WTC11 (cell line): ENCODE results near the gene GUF1. TPM values are rescaled to one million over a fixed set of nuclear protein-coding genes. Genes with fewer than 3 reads are reported as not detected.
A peak's percentile ranks its signal among the peaks of the same experiment; 100 is the strongest.

Experiments
- CBFB ChIP-seq: sonication (generic); formaldehyde crosslinking; IDR thresholded peaks from 2 replicates; pipeline ENCODE4 v1.8.1; 2022; ENCODE audit warnings: mild to moderate bottlenecking, low read depth, missing genetic modification reagents
- CREM ChIP-seq: sonication (generic); formaldehyde crosslinking; IDR thresholded peaks from 2 replicates; pipeline ENCODE4 v1.8.1; 2022; ENCODE audit warnings: mild to moderate bottlenecking, missing genetic modification reagents, moderate library complexity
- EMX1 ChIP-seq: fragments of 250-450 bp; sonication (Bioruptor Pico); IDR thresholded peaks from 2 replicates; pipeline ENCODE4 v1.8.0; 2021; ENCODE audit warnings: mild to moderate bottlenecking
- FOXK1 ChIP-seq: sonication (generic); formaldehyde crosslinking; IDR thresholded peaks from 2 replicates; pipeline ENCODE4 v1.8.0; 2022; ENCODE audit warnings: mild to moderate bottlenecking, moderate library complexity, missing genetic modification reagents
- GABPB1 ChIP-seq: sonication (generic); formaldehyde crosslinking; IDR thresholded peaks from 2 replicates; pipeline ENCODE4 v1.8.1; 2023; ENCODE audit warnings: mild to moderate bottlenecking, missing genetic modification reagents
- GTF2I ChIP-seq: fragments of 250-450 bp; sonication (Bioruptor Pico); conservative IDR thresholded peaks from 2 replicates; pipeline ENCODE4 v1.4.0; 2021; ENCODE audit warnings: mild to moderate bottlenecking
- HMGA2 ChIP-seq: fragments of 250-450 bp; sonication (Bioruptor Pico); IDR thresholded peaks from 2 replicates; pipeline ENCODE4 v1.4.0; 2021; ENCODE audit warnings: mild to moderate bottlenecking, moderate library complexity
- MLX ChIP-seq: sonication (generic); formaldehyde crosslinking; IDR thresholded peaks from 2 replicates; pipeline ENCODE4 v1.8.1; 2023; ENCODE audit warnings: mild to moderate bottlenecking, missing genetic modification reagents, moderate library complexity
- MXD4 ChIP-seq: fragments of 250-450 bp; sonication (Bioruptor Pico); IDR thresholded peaks from 2 replicates; pipeline ENCODE4 v1.8.0; 2021; ENCODE audit warnings: mild to moderate bottlenecking, moderate library complexity, borderline replicate concordance
- NFYB ChIP-seq: sonication (generic); formaldehyde crosslinking; conservative IDR thresholded peaks from 2 replicates; pipeline ENCODE4 v1.8.0; 2022; ENCODE audit warnings: low read depth, missing genetic modification reagents
- PRRX2 ChIP-seq: fragments of 250-450 bp; sonication (Bioruptor Pico); IDR thresholded peaks from 2 replicates; pipeline ENCODE4 v1.8.0; 2021; ENCODE audit warnings: mild to moderate bottlenecking
- SMAD3 ChIP-seq: sonication (generic); formaldehyde crosslinking; IDR thresholded peaks from 2 replicates; pipeline ENCODE4 v1.8.0; 2022; ENCODE audit warnings: missing genetic modification reagents, mild to moderate bottlenecking, borderline replicate concordance
- SOX15 ChIP-seq: fragments of 250-450 bp; sonication (Bioruptor Pico); IDR thresholded peaks from 2 replicates; pipeline ENCODE4 v1.9.0; 2021; ENCODE audit warnings: mild to moderate bottlenecking
- TCF7 ChIP-seq: sonication (generic); formaldehyde crosslinking; IDR thresholded peaks from 2 replicates; pipeline ENCODE4 v1.8.0; 2022; ENCODE audit warnings: mild to moderate bottlenecking, low read depth, missing genetic modification reagents, moderate library complexity
- TP53 ChIP-seq: sonication (generic); formaldehyde crosslinking; IDR thresholded peaks from 2 replicates; pipeline ENCODE4 v1.8.1; 2023; ENCODE audit warnings: mild to moderate bottlenecking, missing genetic modification reagents
- ZNF138 ChIP-seq: sonication (generic); formaldehyde crosslinking; conservative IDR thresholded peaks from 2 replicates; pipeline ENCODE4 v1.8.1; 2022; ENCODE audit warnings: mild to moderate bottlenecking, moderate library complexity, missing genetic modification reagents
- ZNF281 ChIP-seq: sonication (generic); formaldehyde crosslinking; IDR thresholded peaks from 2 replicates; pipeline ENCODE4 v1.8.0; 2023; ENCODE audit warnings: mild to moderate bottlenecking, missing genetic modification reagents
- ZNF512 ChIP-seq: sonication (generic); formaldehyde crosslinking; IDR thresholded peaks from 2 replicates; pipeline ENCODE4 v1.8.1; 2022; ENCODE audit warnings: missing genetic modification reagents, borderline replicate concordance
- ZNF671 ChIP-seq: fragments of 250-450 bp; sonication (Bioruptor Pico); IDR thresholded peaks from 2 replicates; pipeline ENCODE4 v1.8.0; 2021; ENCODE audit warnings: mild to moderate bottlenecking
- total RNA-seq: library from RNA; stranded (reverse); gene quantifications from 3 replicates; pipeline ENCODE4 v1.2.3, GENCODE V29; 2021
- TF ChIP-seq, protein P1 (sequence below): sonication (generic); formaldehyde crosslinking; IDR thresholded peaks from 2 replicates; pipeline ENCODE4 v1.8.0; 2022; ENCODE audit warnings: mild to moderate bottlenecking, missing genetic modification reagents
- TF ChIP-seq, protein P2 (sequence below): fragments of 200-600 bp; IDR thresholded peaks from 2 replicates; pipeline ENCODE4 v1.8.0; 2022; ENCODE audit warnings: antibody characterized with exemption
- TF ChIP-seq, protein P3 (sequence below): sonication (generic); formaldehyde crosslinking; IDR thresholded peaks from 2 replicates; pipeline ENCODE4 v1.8.1; 2023; ENCODE audit warnings: mild to moderate bottlenecking, missing genetic modification reagents, borderline replicate concordance
- TF ChIP-seq, protein P4 (sequence below): sonication (generic); formaldehyde crosslinking; IDR thresholded peaks from 2 replicates; pipeline ENCODE4 v1.8.1; 2023; ENCODE audit warnings: mild to moderate bottlenecking, missing genetic modification reagents, moderate library complexity
- TF ChIP-seq, protein P5 (sequence below): sonication (generic); formaldehyde crosslinking; IDR thresholded peaks from 2 replicates; pipeline ENCODE4 v1.8.0; 2022; ENCODE audit warnings: mild to moderate bottlenecking, missing genetic modification reagents

Gene GUF1
- total RNA-seq, 1 experiment from 2014 or later, result 37.6 TPM

DNA sequence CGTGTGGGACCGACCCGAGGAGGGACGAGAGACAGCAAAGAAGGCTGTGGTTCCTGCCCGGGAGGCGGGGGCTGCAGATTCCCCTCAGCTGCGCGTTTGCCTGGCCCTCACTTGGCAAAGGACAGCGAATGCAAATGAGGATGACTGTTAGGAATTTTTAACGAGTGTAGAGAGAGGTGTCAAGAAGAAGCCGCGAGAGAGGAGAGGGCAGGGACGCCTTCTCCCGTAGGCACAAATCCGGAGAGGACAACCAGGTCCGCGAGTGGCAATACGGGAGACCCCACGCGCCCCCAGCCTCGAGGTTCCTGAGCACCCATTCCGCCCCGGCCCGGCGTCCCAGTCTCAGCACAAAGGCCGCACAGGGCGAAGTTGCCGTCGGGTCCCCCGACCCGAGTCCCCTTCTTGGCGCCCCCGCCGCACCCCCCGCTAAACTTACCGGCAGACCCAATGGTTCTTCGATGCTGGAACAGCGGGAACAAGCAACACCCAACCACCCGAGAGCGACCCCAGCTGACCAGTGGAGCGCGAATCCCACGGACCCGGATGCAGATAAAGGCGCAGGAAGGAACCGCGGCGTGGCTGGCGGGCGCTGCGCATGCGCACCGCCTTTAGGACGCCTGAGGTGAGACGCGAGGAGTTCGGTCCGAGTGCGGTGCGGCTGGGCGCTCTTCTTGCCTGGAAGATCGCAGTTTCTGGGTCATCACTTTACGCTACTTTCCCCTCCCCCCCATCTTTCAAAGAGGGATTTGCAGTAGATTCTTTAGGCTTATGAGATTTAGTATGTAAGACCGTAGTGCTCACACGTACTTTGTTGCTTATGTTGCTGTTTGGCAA, 48.0 kb downstream of the GUF1 start, which contains the start of gene GNPDA2 (continued):
- TF ChIP-seq, protein P1, sequence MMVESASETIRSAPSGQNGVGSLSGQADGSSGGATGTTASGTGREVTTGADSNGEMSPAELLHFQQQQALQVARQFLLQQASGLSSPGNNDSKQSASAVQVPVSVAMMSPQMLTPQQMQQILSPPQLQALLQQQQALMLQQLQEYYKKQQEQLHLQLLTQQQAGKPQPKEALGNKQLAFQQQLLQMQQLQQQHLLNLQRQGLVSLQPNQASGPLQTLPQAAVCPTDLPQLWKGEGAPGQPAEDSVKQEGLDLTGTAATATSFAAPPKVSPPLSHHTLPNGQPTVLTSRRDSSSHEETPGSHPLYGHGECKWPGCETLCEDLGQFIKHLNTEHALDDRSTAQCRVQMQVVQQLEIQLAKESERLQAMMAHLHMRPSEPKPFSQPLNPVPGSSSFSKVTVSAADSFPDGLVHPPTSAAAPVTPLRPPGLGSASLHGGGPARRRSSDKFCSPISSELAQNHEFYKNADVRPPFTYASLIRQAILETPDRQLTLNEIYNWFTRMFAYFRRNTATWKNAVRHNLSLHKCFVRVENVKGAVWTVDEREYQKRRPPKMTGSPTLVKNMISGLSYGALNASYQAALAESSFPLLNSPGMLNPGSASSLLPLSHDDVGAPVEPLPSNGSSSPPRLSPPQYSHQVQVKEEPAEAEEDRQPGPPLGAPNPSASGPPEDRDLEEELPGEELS, result peak; percentile 88
- TF ChIP-seq ZNF512 (CRISPR knock-in tag) (0 out of 2 replicates have a peak, but pooled peaks have one; percentile 47), FOXK1 (peak; percentile 77; the same call in 1 of the 2 replicates), SMAD3 (no peak), CREM (CRISPR knock-in tag) (0 out of 2 replicates have a peak, but pooled peaks have one; percentile 33), ZNF281 (peak; percentile 43; the same call in 1 of the 2 replicates), ZNF671 (CRISPR knock-in tag) (no peak), HMGA2 (no peak), NFYB (CRISPR knock-in tag) (no peak), GABPB1 (CRISPR knock-in tag) (0 out of 2 replicates have a peak, but pooled peaks have one; percentile 20), MXD4 (CRISPR knock-in tag) (no peak), GTF2I (CRISPR knock-in tag) (no peak), CBFB (CRISPR knock-in tag) (no peak), MLX (CRISPR knock-in tag) (no peak), TCF7 (peak; percentile 83; the same call in 1 of the 2 replicates), SOX15 (CRISPR knock-in tag) (no peak), PRRX2 (CRISPR knock-in tag) (no peak), TP53 (no peak), EMX1 (CRISPR knock-in tag) (no peak), ZNF138 (CRISPR knock-in tag) (no peak)
- TF ChIP-seq, protein P2, sequence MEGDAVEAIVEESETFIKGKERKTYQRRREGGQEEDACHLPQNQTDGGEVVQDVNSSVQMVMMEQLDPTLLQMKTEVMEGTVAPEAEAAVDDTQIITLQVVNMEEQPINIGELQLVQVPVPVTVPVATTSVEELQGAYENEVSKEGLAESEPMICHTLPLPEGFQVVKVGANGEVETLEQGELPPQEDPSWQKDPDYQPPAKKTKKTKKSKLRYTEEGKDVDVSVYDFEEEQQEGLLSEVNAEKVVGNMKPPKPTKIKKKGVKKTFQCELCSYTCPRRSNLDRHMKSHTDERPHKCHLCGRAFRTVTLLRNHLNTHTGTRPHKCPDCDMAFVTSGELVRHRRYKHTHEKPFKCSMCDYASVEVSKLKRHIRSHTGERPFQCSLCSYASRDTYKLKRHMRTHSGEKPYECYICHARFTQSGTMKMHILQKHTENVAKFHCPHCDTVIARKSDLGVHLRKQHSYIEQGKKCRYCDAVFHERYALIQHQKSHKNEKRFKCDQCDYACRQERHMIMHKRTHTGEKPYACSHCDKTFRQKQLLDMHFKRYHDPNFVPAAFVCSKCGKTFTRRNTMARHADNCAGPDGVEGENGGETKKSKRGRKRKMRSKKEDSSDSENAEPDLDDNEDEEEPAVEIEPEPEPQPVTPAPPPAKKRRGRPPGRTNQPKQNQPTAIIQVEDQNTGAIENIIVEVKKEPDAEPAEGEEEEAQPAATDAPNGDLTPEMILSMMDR, result no peak
- TF ChIP-seq, protein P3, sequence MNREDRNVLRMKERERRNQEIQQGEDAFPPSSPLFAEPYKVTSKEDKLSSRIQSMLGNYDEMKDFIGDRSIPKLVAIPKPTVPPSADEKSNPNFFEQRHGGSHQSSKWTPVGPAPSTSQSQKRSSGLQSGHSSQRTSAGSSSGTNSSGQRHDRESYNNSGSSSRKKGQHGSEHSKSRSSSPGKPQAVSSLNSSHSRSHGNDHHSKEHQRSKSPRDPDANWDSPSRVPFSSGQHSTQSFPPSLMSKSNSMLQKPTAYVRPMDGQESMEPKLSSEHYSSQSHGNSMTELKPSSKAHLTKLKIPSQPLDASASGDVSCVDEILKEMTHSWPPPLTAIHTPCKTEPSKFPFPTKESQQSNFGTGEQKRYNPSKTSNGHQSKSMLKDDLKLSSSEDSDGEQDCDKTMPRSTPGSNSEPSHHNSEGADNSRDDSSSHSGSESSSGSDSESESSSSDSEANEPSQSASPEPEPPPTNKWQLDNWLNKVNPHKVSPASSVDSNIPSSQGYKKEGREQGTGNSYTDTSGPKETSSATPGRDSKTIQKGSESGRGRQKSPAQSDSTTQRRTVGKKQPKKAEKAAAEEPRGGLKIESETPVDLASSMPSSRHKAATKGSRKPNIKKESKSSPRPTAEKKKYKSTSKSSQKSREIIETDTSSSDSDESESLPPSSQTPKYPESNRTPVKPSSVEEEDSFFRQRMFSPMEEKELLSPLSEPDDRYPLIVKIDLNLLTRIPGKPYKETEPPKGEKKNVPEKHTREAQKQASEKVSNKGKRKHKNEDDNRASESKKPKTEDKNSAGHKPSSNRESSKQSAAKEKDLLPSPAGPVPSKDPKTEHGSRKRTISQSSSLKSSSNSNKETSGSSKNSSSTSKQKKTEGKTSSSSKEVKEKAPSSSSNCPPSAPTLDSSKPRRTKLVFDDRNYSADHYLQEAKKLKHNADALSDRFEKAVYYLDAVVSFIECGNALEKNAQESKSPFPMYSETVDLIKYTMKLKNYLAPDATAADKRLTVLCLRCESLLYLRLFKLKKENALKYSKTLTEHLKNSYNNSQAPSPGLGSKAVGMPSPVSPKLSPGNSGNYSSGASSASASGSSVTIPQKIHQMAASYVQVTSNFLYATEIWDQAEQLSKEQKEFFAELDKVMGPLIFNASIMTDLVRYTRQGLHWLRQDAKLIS (CRISPR knock-in tag), result no peak
- TF ChIP-seq, protein P4, sequence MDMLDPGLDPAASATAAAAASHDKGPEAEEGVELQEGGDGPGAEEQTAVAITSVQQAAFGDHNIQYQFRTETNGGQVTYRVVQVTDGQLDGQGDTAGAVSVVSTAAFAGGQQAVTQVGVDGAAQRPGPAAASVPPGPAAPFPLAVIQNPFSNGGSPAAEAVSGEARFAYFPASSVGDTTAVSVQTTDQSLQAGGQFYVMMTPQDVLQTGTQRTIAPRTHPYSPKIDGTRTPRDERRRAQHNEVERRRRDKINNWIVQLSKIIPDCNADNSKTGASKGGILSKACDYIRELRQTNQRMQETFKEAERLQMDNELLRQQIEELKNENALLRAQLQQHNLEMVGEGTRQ, result no peak
- TF ChIP-seq, protein P5, sequence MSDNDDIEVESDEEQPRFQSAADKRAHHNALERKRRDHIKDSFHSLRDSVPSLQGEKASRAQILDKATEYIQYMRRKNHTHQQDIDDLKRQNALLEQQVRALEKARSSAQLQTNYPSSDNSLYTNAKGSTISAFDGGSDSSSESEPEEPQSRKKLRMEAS, result peak; percentile 90
